DMS53 treated with DMSO at 0.1 percent for 48 hours (cell line): ENCODE measurements around the gene BAD.
A peak's percentile ranks its signal among the peaks of the same experiment; 100 is the strongest.

Experiments
- DNase-seq: peaks from one replicate; lab custom pipeline; 2025; ENCODE audit not compliant: unreplicated experiment; lab: John Stamatoyannopoulos, UW

The BAD gene

GRCh38 chr11:64281957-64282770 is 2.3 kb downstream of the BAD start:
- DNase-seq, result no peak

GRCh38 chr11:64278576-64279190 is 5.8 kb downstream of the BAD start:
- no peak for DNase-seq

- no peak for DNase-seq
These were observed 7.6 kb downstream of the BAD start for GRCh38 chr11:64276653-64277431.

- DNase-seq, result no peak
These were observed 8.6 kb downstream of the BAD start for GRCh38 chr11:64275841-64276240.

GRCh38 chr11:64275031-64275800 is 9.2 kb downstream of the BAD start:
- DNase-seq, result no peak

- peak; percentile 98 for DNase-seq
These were observed 14.8 kb downstream of the BAD start for GRCh38 chr11:64269540-64270220.

GRCh38 chr11:64268893-64269539 is 15.4 kb downstream of the BAD start:
- peak; percentile 54 for DNase-seq

GRCh38 chr11:64268025-64268892 is 16.2 kb downstream of the BAD start:
- no peak for DNase-seq

- no peak for DNase-seq
These were observed 17.1 kb downstream of the BAD start for GRCh38 chr11:64267207-64267945.

- no peak for DNase-seq
These were observed 18.1 kb downstream of the BAD start for GRCh38 chr11:64266339-64266738.

- DNase-seq, result no peak
These were observed 19.0 kb downstream of the BAD start for GRCh38 chr11:64265176-64266160.

GRCh38 chr11:64264371-64264852 is 20.1 kb downstream of the BAD start:
- no peak for DNase-seq

GRCh38 chr11:64263947-64264317 is 20.5 kb downstream of the BAD start:
- DNase-seq, result no peak

- no peak for DNase-seq
These were observed 21.2 kb downstream of the BAD start for GRCh38 chr11:64263021-64263946.

GRCh38 chr11:64262271-64263002 is 22.0 kb downstream of the BAD start:
- DNase-seq, result no peak
